ENCODE data around the gene HOXB4.
A peak's percentile ranks its signal among the peaks of the same experiment; 100 is the strongest.

Gene HOXB4

DNA sequence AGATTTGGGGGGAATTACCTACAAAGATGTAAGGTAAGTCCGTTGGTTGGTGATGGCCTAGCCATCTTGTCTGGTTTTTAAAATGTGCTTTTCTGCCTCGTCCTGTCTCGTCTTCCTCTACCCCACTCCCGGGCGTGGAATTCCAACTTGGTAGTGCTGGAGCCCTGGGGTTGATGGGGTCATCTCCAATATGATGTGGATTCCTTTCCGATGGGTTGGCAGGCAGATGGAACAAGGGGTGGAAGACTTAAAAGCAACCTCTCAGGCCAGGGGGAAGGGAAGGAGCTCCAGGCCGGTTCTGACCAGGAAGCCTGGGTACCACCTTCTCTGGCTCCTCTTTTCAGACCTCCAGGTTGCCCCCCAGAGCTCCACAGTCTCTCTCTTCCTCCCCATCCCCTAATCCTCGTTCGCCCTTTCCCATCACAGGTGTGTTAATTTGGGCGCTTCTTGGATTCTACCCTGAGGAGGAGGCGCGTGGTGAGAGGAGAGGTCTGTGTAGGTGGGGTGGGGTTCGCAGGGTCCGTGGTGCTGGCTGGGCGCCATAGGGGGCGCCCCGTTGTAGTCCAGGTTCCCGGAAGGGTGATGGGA lies 28.1 kb downstream of the HOXB4 start:
- H3K27me3 ChIP-seq (replicated peaks; ENCODE audit: control insufficient read depth, insufficient read depth, low read length, poor library complexity, severe bottlenecking): no peaks in the 10 kb centered on the region
- H3K9me3 ChIP-seq (ENCODE audit: control insufficient read depth, low read length): no peaks in the 10 kb centered on the region
- peaks cover 12% of the 10 kb centered on the region for H3K4me1 ChIP-seq (ENCODE audit: control insufficient read depth, insufficient read depth, low read length, poor library complexity, severe bottlenecking)
- H3K27ac ChIP-seq (ENCODE audit: insufficient read depth, low read length, poor library complexity, severe bottlenecking): no peak overlapping the region
- no peak overlapping the region for H3K4me3 ChIP-seq (ENCODE audit: insufficient read depth, low read depth, low read length, poor library complexity, severe bottlenecking)
- no peaks in the 10 kb centered on the region for H3K36me3 ChIP-seq (ENCODE audit: control insufficient read depth, insufficient read depth, low read length)
- DNase-seq: no peak

DNA sequence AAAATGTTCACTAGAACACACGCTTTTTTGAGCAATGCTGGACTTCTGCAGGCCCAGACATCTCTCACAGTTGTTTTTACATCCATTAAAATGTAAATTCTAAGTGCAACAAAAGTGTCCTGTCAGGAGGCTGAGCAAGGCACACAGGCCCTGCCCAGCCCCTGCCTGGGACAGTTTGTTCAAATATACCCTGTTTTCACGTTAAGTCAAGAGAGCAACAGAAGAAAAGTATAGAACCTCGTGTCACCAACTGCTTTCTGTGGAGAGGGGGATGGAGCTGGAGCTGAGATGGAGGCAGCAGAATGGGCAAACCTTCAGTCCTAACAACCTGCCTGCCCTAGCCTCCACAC lies 28.9 kb downstream of the HOXB4 start:
- no peak overlapping the region for H3K27ac ChIP-seq (ENCODE audit: insufficient read depth, low read length, poor library complexity, severe bottlenecking)
- H3K4me3 ChIP-seq (ENCODE audit: insufficient read depth, low read depth, low read length, poor library complexity, severe bottlenecking): no peak overlapping the region
- H3K36me3 ChIP-seq (ENCODE audit: control insufficient read depth, insufficient read depth, low read length): no peaks in the 10 kb centered on the region
- no peaks in the 10 kb centered on the region for H3K27me3 ChIP-seq (replicated peaks; ENCODE audit: control insufficient read depth, insufficient read depth, low read length, poor library complexity, severe bottlenecking)
- no peaks in the 10 kb centered on the region for H3K9me3 ChIP-seq (ENCODE audit: control insufficient read depth, low read length)
- peaks cover 16% of the 10 kb centered on the region for H3K4me1 ChIP-seq (ENCODE audit: control insufficient read depth, insufficient read depth, low read length, poor library complexity, severe bottlenecking)
- no peak for DNase-seq

DNA sequence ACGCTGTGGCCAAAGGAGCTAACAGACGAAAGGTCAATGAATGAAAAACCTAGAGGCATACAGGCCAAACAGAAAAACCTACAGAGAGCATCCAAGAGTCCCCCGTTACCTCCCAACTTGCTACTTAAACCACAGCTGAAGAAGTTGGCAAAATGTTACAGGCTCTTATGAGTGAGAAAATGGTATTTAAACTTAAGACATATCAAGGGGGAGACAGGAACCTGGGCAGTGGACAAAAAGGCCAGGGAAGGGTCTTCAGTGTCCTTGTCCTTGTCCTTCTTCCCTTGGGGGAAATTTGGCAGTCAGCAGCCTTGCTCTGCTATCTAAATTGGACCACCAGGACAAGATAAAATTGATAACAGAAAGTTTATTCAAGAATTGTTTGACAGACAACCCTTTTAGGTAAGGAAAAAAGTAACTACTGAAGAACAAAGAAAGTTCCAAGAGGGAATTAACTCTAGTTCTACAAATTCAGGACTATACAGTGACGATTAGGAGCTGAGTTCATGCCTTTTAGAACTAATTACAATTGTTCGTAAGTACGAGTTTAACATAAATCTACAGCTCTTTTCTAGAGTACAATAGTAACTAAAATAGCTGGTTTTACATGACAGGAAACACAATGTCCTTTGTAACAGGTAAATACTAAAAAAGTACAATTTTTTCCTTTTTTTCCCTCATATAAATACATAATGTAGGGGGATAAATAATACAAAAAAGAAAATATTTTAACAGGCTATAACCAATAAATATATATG lies 29.4 kb downstream of the HOXB4 start:
- Histone ChIP-seq H3K27ac (ENCODE audit: insufficient read depth, low read length, poor library complexity, severe bottlenecking) (peak overlapping the region; percentile 52), H3K4me3 (ENCODE audit: insufficient read depth, low read depth, low read length, poor library complexity, severe bottlenecking) (no peak overlapping the region), H3K9me3 (ENCODE audit: control insufficient read depth, low read length) (no peaks in the 10 kb centered on the region), H3K4me1 (ENCODE audit: control insufficient read depth, insufficient read depth, low read length, poor library complexity, severe bottlenecking) (peaks cover 18% of the 10 kb centered on the region), H3K27me3 (replicated peaks; ENCODE audit: control insufficient read depth, insufficient read depth, low read length, poor library complexity, severe bottlenecking) (no peaks in the 10 kb centered on the region), H3K36me3 (ENCODE audit: control insufficient read depth, insufficient read depth, low read length) (no peaks in the 10 kb centered on the region)
- no peak for DNase-seq

DNA sequence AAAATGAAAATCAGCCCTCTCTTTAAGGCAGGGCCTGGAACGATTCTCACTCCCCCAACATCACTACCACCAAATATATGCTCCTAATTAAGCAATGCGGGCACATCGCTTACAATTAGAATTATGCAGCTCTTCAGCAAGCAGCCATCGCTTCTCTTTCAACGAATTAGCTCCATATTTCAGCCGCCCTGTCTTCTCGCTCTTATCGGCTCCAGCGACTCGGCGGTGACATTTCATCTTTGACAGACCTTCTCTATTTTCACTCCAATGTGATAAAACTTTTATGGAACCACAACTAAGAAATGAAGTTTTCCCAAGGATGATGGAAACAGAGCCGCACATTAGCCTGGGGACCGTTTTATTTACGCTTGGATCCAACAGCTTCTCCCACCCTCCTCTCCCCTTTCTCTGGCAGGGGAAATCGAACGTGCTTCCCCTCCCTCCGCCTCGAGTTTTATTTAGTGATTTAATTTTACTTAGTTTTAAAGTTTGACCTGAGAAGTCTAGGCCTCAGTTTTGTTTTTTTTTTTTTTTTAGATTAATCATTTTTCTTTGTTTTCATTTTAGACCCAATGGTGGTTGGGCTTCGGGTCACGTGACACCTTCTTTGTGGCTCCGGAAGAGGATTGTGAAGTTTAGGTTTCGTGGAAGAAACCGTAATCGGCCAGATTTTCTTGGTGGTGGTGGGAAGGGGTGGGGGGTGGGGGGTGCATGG lies 30.2 kb downstream of the HOXB4 start:
- Histone ChIP-seq H3K27me3 (replicated peaks; ENCODE audit: control insufficient read depth, insufficient read depth, low read length, poor library complexity, severe bottlenecking) (no peaks in the 10 kb centered on the region), H3K4me3 (ENCODE audit: insufficient read depth, low read depth, low read length, poor library complexity, severe bottlenecking) (no peak overlapping the region), H3K27ac (ENCODE audit: insufficient read depth, low read length, poor library complexity, severe bottlenecking) (peak overlapping the region; percentile 52), H3K4me1 (ENCODE audit: control insufficient read depth, insufficient read depth, low read length, poor library complexity, severe bottlenecking) (peaks cover 22% of the 10 kb centered on the region), H3K9me3 (ENCODE audit: control insufficient read depth, low read length) (no peaks in the 10 kb centered on the region), H3K36me3 (ENCODE audit: control insufficient read depth, insufficient read depth, low read length) (no peaks in the 10 kb centered on the region)
- peak in 2 of 3 donors; percentile 36 to 41 for DNase-seq

DNA sequence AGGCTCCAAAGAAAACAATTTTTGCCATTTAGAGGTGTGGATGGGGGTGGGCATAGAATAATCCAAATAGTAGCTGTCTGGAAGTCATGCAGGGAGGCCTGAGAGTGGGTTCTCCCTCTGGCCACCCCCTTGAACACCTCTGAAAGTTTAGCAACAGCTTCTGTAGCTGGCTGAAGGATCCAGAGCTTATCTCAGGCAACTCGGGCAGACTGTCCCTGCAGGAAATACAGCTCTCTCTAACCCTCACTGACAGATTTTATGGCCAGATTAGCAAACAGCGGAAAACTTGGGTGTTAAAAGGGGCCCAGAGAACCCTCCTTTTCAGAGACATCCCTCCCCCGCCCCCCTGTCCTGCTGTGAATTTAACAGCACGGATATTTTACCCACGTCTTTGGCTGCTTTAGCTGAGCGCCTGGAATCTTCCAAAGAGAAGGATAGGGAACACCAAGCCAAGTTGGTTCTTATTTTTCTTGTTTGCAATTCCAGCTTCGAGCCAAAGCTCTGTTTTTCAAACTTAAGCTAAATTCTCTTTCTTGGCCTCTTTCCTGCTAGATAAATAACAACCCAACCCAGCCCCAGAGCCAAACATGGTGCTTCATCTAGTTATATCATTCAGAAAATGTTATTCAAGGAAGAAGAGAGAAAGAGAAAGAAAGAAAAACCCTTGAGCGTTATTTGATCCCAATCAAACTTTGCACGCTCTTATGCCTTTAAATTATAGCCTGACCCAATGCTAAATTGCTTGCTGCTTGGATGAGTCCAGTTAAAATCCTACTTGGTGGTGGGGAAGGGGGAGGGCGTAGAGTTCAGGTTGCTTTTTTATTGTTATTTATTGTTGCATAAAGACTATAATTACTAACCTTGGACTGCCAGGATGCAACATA lies 31.0 kb downstream of the HOXB4 start:
- Histone ChIP-seq H3K36me3 (ENCODE audit: control insufficient read depth, insufficient read depth, low read length) (no peaks in the 10 kb centered on the region), H3K27me3 (replicated peaks; ENCODE audit: control insufficient read depth, insufficient read depth, low read length, poor library complexity, severe bottlenecking) (no peaks in the 10 kb centered on the region), H3K9me3 (ENCODE audit: control insufficient read depth, low read length) (no peaks in the 10 kb centered on the region), H3K27ac (ENCODE audit: insufficient read depth, low read length, poor library complexity, severe bottlenecking) (peak overlapping the region; percentile 46), H3K4me1 (ENCODE audit: control insufficient read depth, insufficient read depth, low read length, poor library complexity, severe bottlenecking) (peaks cover 26% of the 10 kb centered on the region), H3K4me3 (ENCODE audit: insufficient read depth, low read depth, low read length, poor library complexity, severe bottlenecking) (peak overlapping the region; percentile 10)
- no peak for DNase-seq

DNA sequence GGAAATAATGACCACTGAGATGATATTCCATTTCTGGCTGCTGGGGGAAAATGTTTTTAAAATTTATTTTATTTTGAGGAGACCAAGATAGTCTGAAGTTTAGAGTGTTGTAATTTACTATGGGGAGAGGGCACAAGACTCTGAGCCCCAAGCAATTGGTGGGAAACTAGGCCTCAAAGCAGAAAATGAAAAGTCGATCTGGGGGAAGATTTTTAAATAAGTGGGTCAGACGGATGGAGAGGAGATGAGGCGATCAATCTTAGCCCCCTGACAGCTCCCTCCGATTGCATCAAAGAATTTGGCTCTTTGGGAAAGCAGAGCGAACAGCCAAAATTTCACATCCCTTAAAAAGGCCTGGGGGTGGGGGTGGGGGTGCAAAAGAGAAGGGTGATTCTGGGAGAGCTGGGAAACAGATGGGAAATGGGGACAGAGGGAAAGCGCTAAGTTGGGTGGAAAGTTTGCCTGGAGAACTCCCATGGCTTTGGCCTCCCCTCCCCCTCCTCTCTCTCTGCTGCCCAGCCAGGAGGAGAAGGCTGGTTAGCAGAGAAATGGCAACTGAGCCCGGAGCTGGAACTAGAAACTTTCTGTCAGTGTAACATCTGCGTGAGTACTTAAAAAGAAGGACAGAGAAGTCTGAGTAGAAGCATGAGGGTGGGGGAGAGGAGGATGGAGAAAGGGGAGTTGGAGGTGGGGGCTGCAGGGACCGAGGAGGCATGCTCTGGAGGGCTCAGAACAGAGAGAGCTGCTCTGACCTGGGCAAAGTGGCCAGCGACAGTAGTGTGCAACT lies 31.8 kb downstream of the HOXB4 start:
- Histone ChIP-seq H3K27ac (ENCODE audit: insufficient read depth, low read length, poor library complexity, severe bottlenecking) (peak overlapping the region; percentile 89), H3K27me3 (replicated peaks; ENCODE audit: control insufficient read depth, insufficient read depth, low read length, poor library complexity, severe bottlenecking) (no peaks in the 10 kb centered on the region), H3K4me3 (ENCODE audit: insufficient read depth, low read depth, low read length, poor library complexity, severe bottlenecking) (peak overlapping the region; percentile 10), H3K36me3 (ENCODE audit: control insufficient read depth, insufficient read depth, low read length) (no peaks in the 10 kb centered on the region), H3K4me1 (ENCODE audit: control insufficient read depth, insufficient read depth, low read length, poor library complexity, severe bottlenecking) (peaks cover 26% of the 10 kb centered on the region), H3K9me3 (ENCODE audit: control insufficient read depth, low read length) (no peaks in the 10 kb centered on the region)
- no peak for DNase-seq

DNA sequence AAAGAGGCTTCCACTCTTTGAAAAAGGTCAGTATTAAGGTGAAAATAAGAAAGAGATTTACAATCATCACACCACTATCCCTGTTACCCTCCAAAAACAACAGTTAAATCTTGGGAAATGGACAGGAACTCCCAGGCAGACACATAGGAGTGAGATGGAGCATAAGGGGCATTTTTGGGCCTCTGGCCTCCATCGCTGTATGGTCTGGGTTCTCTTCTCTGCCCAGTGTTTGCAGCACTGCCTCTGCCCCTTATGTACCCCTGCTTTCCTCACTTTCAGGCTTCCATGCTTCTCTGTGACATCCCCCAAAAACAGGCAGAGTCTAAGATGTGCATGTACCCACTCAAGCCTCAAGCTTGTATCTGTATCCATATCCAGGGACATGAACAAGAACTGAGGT lies 32.6 kb downstream of the HOXB4 start:
- no peaks in the 10 kb centered on the region for H3K27me3 ChIP-seq (replicated peaks; ENCODE audit: control insufficient read depth, insufficient read depth, low read length, poor library complexity, severe bottlenecking)
- peaks cover 28% of the 10 kb centered on the region for H3K4me1 ChIP-seq (ENCODE audit: control insufficient read depth, insufficient read depth, low read length, poor library complexity, severe bottlenecking)
- no peak for DNase-seq
- peak overlapping the region; percentile 89 for H3K27ac ChIP-seq (ENCODE audit: insufficient read depth, low read length, poor library complexity, severe bottlenecking)
- no peak overlapping the region for H3K4me3 ChIP-seq (ENCODE audit: insufficient read depth, low read depth, low read length, poor library complexity, severe bottlenecking)
- H3K36me3 ChIP-seq (ENCODE audit: control insufficient read depth, insufficient read depth, low read length): no peaks in the 10 kb centered on the region
- no peaks in the 10 kb centered on the region for H3K9me3 ChIP-seq (ENCODE audit: control insufficient read depth, low read length)

DNA sequence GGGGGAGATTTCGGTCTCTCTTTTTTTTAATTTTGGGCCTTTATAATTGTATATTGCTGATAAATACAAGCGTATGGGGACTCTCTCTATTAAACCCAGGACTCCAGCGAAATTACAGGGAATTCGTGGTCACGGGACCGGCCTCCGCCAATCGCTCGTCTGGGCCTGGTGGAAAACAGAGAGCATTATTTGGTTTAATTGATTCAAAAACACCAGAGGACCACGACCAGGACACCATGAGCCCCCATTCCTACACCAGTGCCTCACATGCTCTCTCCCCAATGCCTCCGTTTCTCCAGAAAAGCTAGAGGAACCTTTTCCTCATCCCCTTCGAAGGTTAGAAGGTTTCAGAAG lies 33.2 kb downstream of the HOXB4 start, which contains the start of gene HOXB2:
Gene HOXB2 (minus strand): TSS at position 88 of the 354 bp plus-strand sequence. CDS start 198 bp downstream, outside the sequence.
- Histone ChIP-seq H3K9me3 (ENCODE audit: control insufficient read depth, low read length) (no peaks in the 10 kb centered on the region), H3K4me1 (ENCODE audit: control insufficient read depth, insufficient read depth, low read length, poor library complexity, severe bottlenecking) (peaks cover 28% of the 10 kb centered on the region), H3K27ac (ENCODE audit: insufficient read depth, low read length, poor library complexity, severe bottlenecking) (peak within 1 kb of the TSS; percentile 89), H3K36me3 (ENCODE audit: control insufficient read depth, insufficient read depth, low read length) (no peaks in the 10 kb centered on the region), H3K27me3 (replicated peaks; ENCODE audit: control insufficient read depth, insufficient read depth, low read length, poor library complexity, severe bottlenecking) (no peaks in the 10 kb centered on the region), H3K4me3 (ENCODE audit: insufficient read depth, low read depth, low read length, poor library complexity, severe bottlenecking) (peak within 1 kb of the TSS; percentile 77)
- no peak for DNase-seq

DNA sequence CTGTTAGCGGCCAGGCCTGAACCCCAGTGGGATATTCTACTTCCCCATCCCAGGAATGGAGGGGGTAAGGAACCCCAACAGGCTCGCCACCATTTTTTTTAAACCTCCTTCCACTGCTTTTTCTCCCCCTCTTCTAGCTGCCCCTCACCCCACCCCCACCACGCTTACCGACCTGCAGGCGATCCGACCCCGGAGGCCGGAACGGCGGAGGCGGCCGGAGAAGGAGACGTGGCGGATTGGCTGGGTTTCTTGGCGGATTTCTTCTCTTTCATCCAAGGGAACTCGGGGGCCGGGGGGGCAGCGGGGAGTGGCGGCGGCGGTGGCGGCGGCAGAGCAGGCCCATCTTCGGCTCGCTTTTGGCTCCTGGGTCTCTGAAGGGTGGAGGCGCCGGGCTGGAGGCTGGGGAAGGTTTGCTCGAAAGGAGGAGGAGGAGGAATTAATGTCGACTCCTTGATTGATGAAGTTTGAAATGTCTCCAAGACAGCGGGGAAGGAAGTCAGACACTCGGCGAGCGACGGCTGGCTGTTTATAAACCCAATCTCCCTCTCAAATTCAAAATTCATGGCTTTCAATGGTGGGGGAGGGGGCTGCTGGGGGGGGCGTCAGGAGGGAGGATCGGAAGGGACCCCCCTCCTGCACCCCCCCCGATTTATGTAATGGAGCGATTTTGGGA lies 33.7 kb downstream of the HOXB4 start:
- peak in 2 of 3 donors; percentile 31 to 45 for DNase-seq
- H3K4me1 ChIP-seq (ENCODE audit: control insufficient read depth, insufficient read depth, low read length, poor library complexity, severe bottlenecking): peaks cover 28% of the 10 kb centered on the region
- no peaks in the 10 kb centered on the region for H3K27me3 ChIP-seq (replicated peaks; ENCODE audit: control insufficient read depth, insufficient read depth, low read length, poor library complexity, severe bottlenecking)
- H3K36me3 ChIP-seq (ENCODE audit: control insufficient read depth, insufficient read depth, low read length): no peaks in the 10 kb centered on the region
- H3K4me3 ChIP-seq (ENCODE audit: insufficient read depth, low read depth, low read length, poor library complexity, severe bottlenecking): peak overlapping the region; percentile 77
- H3K9me3 ChIP-seq (ENCODE audit: control insufficient read depth, low read length): no peaks in the 10 kb centered on the region
- peak overlapping the region; percentile 89 for H3K27ac ChIP-seq (ENCODE audit: insufficient read depth, low read length, poor library complexity, severe bottlenecking)
